RPMI7951 (cell line): ENCODE results near the gene THSD4. TPM values are rescaled to one million over a fixed set of nuclear protein-coding genes. Genes with fewer than 3 reads are reported as not detected.

Experiments used
- DNase-seq: peaks from one replicate; pipeline ENCODE4 v3.0.0-alpha.2; 2012; ENCODE audit warnings: low read depth
- total RNA-seq: library from RNA; depleted of rRNA; stranded (reverse); fragments of >200 nt; shearing (Covaris generic); gene quantifications from 2 replicates; pipeline ENCODE4 v1.2.3, GENCODE V29; 2014

The THSD4 gene
- total RNA-seq, 1 experiment from 2014 or later, result 25.2 TPM

- no peak for DNase-seq
Observed at GRCh38 chr15:71097890-71098289, 17.4 kb upstream of the THSD4 start.

GRCh38 chr15:71098920-71099319 is 16.4 kb upstream of the THSD4 start:
- DNase-seq, result no peak

- DNase-seq, result peak; percentile 67
Observed at GRCh38 chr15:71103102-71103676, 12.1 kb upstream of the THSD4 start.

- DNase-seq, result no peak
Observed at GRCh38 chr15:71104636-71105035, 10.6 kb upstream of the THSD4 start.

GRCh38 chr15:71105444-71105843 is 9.8 kb upstream of the THSD4 start:
- DNase-seq, result no peak

DNA sequence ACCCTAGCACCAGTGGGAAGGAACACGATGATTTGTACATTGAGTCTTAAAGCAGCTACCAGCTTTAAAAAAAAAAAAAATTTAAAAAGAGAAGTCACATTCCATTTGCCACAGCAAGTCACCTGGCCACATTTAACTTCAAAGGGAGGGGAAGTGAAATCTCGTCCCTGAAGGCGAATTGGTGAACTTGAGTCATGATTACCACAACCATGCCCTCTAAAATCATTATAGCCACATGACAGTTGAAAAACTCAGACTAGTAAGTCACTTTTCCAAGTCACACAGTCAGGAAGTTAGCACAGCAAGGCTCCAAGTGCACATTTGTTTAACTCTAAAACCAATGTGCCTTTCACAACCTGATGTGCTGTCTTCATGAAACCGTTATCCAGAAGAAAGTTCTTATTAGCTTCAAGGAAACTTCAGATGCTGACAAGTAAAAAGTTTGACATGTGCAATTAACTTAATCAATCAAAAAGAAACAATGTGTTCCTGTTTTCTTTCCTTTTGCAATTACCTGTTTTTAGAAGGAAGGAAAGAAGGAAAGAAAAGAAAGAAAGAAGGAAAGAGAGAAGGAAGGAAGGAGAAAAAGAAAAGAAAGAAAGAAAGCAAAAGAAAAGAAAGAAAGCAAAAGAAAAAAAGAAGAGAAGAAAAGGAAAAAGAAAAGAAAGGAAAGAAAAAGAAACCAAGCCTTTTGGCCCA is 8.3 kb upstream of the THSD4 start:
- peak; percentile 90 for DNase-seq

- peak; percentile 68 for DNase-seq
Observed at GRCh38 chr15:71107501-71107815, 7.8 kb upstream of the THSD4 start.

DNA sequence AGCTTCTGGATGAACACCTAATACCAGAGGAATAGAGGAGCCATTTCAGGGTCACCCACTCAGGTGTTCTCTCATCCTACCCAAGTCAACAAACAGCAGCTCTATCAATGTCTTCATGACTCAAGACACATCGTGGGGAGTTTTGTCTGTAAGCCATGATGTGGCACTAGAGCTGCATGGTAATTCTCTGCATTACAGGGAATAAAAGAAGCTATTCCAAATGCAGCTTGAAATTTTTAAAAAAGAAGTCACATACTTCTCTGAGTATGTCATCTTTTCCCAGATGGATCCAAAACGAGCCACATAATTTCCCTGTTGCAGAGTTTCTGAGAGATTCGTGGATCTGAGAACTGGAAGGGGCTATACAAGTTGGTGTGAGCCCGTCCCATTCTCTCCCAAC is 6.1 kb upstream of the THSD4 start:
- DNase-seq, result peak; percentile 81

- DNase-seq, result no peak
Observed at GRCh38 chr15:71109905-71110304, 5.4 kb upstream of the THSD4 start.

- no peak for DNase-seq
Observed at GRCh38 chr15:71110405-71111180, 4.7 kb upstream of the THSD4 start.

- DNase-seq, result peak; percentile 87
Observed at GRCh38 chr15:71111181-71111565, 4.1 kb upstream of the THSD4 start.

- DNase-seq, result no peak
Observed at GRCh38 chr15:71111950-71112349, 3.3 kb upstream of the THSD4 start.

- peak; percentile 49 for DNase-seq
Observed at GRCh38 chr15:71112429-71112828, 2.8 kb upstream of the THSD4 start.

GRCh38 chr15:71114066-71114680 is 1.1 kb upstream of the THSD4 start:
- no peak for DNase-seq

- peak; percentile 70 for DNase-seq
Observed at GRCh38 chr15:71115567-71116351, 488 bp downstream of the THSD4 start.

- DNase-seq, result no peak
Observed at GRCh38 chr15:71116366-71116765, 1.1 kb downstream of the THSD4 start.

DNA sequence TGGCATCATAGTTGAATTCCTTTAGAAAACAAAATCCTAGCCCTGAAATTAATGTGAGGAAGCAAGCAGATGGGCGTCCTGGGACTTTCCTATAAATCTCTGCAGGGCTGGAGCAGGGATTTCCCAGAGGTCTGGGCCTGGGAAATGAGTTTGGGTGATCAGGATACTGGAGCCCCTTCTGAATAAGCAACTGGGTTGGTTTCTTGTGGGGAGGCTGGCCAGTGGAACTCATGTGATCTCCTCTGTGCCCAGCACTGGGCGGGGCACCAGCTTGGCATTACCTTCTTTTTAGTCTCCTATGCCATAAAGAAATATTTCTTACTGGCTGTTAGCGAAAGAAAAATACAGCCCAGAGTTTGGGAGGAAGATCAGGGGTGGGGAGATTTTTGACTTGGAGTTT is 1.7 kb downstream of the THSD4 start:
- DNase-seq, result peak; percentile 41

DNA sequence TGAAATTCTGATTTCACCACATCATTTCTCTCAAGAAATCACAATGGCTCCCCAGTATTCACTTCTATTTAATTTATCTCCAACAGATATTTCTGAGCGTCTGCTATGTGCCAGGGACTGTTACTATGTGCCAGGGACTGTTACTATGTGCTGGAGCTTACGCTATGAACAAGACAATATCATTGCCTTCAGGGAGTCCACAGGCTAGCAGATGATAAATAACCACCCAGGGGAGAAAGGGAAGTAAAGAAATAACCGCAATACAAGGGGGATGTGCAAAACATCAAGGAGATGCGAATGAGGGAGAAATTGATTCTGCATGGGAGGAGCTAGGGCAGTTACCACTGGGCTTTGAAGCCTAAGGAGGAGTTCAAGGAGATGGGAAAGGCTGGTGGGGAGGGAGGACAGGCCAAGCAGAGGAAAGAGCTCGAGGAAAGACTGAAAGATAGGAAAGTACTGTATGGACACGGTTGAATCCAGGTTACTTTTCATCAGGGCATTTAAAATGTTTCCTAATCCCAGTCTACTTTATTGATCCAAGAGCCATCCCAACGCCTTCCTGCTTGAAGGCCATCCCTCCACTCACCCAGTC is 2.5 kb downstream of the THSD4 start:
- DNase-seq, result peak; percentile 87

DNA sequence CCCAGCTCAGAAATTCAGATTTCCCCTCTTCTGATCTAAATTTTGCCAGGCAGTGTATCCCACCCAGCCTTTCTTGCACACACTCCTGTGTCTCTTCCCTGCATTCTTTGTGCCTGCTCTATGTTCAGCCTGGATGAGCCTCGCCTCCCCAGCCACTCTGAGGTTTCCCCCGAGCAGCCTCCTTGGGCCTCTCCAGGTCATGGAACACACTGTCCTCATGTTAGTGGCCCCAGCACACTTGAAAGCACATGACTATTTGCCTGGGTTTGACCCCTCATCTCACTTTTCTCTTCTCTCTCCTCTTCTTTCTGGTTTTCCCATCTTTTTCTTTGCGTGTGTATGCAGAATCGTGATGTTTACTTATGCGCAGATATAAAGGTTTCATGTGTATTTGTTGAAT is 3.1 kb downstream of the THSD4 start:
- no peak for DNase-seq

- DNase-seq, result no peak
Observed at GRCh38 chr15:71118881-71119632, 3.8 kb downstream of the THSD4 start.

- DNase-seq, result no peak
Observed at GRCh38 chr15:71120428-71120944, 5.2 kb downstream of the THSD4 start.
